HG03432 (cell line): Measurements from ENCODE around the gene EXOSC9.
"Not testable (repeated sequence)": the region's sequence is repeated elsewhere in the genome, so short reads cannot be mapped to it uniquely, and the experiment has no call there.

Experiments used
- ATAC-seq: cut with Tn5 transposase; IDR thresholded peaks from one replicate; pipeline ENCODE4 v1.9.1; 2021; ENCODE audit warnings: mild to moderate bottlenecking, moderate library complexity; ENCODE audit not compliant: unreplicated experiment

EXOSC9 gene, protein sequence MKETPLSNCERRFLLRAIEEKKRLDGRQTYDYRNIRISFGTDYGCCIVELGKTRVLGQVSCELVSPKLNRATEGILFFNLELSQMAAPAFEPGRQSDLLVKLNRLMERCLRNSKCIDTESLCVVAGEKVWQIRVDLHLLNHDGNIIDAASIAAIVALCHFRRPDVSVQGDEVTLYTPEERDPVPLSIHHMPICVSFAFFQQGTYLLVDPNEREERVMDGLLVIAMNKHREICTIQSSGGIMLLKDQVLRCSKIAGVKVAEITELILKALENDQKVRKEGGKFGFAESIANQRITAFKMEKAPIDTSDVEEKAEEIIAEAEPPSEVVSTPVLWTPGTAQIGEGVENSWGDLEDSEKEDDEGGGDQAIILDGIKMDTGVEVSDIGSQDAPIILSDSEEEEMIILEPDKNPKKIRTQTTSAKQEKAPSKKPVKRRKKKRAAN

DNA sequence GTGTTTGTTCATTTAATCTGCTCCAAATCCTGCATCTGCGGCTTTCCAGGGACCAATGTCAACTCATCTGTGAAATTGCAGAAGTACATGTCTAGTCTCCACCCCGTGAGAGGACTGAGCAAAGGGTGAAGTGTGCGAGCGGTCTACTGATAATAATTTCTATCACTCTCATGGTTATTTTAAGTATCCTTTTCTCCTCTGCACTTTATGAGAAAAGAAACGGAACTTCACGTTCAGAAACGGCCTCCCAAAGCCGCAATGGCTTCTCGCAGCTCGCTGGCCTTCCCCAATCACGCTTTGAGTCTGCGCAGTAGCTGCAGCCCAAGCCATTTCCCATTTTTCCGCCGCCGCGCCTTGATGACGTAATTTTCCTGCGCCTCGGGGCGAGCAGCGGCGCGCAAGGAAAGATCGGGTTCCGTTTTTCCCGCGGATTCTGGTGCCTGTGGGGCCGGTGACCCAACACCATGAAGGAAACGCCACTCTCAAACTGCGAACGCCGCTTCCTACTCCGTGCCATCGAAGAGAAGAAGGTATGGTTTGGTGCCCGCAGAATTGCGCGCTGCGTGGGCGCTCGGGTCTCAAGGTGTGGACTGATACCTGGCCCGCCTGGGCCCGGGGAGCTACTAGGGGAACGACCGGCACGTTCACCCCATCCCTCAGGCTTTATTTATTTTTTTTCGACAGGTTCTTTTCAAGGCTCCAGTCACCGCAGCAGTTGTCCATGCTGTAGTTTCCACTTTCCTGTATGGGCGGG lies at the start of gene EXOSC9:
Gene EXOSC9 (plus strand): TSS at position 363 of the 754 bp plus-strand sequence. CDS start 102 bp downstream, at position 465.
- ATAC-seq: peak; percentile 89

DNA sequence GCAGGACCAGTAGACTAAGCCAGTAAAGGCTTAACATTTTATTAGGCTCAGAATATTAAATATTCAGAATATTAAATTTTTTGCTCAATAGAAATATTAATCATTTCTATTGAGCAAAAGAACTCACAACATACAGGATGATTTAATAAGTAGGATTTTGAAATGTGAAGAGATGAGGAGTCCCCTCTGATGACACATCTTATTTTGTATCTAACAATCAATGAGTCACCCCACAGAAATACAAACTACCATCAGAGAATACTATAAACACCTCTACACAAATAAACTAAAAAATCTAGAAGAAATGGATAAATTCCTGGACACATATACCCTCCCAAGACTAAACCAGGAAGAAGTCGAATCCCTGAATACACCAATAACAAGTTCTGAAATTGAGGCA lies 49.0 kb upstream of the EXOSC9 start:
- ATAC-seq: not testable (repeated sequence)

DNA sequence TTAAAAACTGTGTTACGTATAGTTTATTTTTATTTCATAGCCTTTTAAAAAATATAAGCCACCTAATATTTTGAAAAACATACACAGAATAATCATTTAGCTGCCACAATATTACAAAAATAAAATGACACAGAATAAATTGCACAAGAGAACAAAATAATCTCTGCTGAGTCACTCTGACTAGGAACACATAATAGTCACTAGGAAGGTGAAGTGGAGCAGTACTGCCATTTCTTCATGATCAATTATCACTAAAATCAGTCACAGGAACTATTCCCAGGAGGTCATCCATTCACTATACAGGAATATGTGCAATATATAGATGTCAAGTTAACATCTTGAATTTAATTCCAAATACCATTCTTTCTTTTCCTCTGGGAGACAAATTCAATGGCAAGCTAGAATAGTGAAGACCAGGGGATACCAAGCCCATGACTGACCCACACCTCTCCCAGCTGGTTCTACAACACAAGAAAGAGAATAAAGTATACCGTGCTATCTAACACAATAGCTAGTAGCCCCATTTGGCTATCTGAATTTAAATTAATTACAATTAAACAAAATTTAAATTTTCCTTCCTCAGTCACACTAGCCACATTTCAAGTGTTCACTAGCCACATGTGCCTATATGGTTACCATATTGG lies 42.1 kb upstream of the EXOSC9 start:
- ATAC-seq: no peak

DNA sequence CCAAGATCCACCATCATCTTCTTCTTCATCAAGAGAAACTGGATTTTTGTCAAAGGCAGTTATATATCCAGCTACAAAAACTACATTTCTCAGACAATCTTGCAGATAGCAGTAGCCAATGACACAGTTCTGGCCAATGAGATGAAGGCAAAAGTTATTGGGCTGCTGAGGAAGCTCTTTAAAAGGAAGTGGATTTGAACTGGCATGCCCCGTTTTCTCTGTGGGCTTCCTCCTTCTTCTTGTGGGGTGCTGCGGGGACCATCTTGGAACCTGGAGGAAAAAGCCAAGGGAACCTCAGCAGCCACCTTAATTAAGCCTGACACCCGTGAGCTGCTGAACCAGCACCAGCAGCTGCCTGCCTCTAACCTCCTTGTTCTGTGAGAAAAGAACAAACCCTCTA lies 40.9 kb upstream of the EXOSC9 start:
- no peak for ATAC-seq

DNA sequence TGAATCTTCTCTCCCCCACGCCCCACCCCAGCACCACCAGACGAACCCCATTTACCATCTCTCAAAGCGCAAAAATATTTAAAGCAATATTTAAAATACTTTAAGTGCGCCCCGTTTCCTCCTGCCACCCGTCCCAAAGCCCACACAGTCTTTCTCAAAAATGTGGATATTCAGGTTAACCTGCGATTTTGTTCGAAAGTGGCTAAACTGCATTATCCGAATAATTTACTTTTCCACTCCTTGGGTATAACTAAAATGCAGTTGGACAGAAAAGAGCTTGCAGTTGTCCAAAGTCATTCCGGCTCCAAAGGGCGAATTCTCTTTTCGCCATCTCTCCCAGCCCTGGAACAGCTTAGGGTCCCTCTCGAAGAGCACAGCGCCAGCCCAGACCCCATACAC lies 36.8 kb upstream of the EXOSC9 start:
- no peak for ATAC-seq

DNA sequence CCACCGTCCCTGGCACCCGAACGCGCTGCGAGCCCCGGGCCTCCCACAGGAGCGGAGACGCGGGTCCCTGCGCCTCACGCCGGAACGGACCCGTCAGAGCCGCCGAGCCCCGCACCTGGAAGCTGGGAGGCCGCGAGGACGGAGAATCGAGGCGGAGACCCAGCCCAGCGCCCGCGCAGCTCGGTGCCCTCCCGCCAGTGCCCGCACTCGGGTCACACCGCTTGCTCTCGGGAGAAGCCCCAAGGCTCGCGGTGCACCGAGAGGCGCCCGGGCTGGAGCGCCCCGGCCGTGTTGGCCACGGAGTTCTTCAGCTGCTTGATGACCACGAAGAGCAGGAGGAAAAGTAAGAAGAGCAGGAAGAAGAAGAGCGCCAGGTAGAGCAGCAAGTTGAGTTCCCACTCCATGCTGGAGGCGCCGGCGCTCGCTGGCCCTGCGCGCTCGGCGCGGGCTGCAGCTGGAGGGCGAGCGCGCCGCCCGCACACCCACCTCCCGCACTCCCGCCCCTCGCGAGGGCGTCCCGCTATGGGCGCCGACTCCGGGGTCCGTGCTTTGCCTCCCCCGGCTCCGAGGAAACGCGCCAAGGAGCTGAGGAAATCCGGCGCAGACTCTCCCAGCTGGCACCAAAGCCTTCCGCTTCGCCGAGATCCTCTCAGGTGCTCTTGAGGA lies 36.3 kb upstream of the EXOSC9 start, which contains the start of gene SMIM43:
Gene SMIM43 (minus strand): TSS at position 463 of the 666 bp plus-strand sequence. CDS start 59 bp downstream, at position 404.
- no peak for ATAC-seq

DNA sequence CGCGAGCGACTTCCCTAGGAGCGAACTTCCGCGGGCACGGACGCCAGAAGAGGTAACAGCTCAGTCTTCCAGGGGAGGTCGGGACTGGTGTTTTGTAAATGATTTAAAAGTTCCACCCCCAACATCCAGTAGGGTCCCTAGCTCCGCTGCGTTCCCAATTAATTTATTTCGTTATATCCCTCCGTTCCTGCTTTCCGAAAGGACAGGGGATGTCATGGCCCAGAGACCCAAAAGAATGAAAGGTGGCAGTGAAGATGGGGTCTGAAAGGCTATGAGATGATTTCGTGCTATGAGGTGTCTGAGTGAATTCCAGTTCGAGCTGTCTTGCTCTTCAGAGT lies 35.8 kb upstream of the EXOSC9 start:
- ATAC-seq: no peak

DNA sequence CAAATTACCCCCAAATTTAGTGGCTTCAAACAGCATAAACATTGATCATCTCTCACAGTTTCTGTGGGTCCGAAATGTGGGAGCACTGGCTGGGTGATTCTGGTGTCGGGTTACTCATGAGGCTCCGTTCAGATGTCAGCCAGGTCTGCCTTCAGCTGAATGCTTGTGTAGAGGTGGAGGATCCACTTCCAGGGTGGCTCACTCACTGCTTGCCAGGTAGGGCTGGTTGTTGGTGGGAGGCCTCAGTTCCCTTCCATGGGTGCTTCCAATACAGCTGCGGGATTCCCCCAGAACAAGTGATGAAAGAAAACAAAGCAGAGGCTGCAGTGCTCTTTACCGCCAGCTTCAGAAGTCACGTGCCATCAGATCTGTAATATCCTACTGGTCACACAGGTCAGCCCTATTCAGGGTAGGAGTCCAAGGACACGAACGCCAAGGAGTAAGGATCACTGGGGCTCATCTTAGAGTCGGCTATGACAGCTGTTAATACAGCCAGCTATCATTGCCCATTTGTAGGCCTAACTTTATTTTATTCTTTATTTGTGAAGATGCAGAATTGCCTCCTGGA lies 35.1 kb upstream of the EXOSC9 start:
- ATAC-seq: no peak

DNA sequence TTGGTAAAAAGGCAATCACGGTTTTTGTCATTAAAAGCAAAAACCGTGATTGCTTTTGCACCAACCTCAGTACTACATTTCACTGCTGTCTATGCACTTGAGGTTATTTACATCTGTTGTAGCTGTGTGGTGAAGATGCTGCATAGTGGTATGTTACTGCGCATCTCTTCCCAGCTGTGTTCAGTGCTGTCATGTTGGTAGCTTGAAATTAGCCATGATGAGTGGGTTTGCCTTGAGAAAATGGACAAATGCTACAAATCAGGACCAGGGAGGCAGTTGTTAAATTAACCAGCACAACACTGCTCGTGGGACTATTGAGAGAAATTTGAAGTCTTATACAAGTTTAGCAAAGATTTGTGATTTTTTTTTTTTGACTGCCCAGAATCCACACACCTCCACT lies 34.0 kb upstream of the EXOSC9 start:
- ATAC-seq: no peak

DNA sequence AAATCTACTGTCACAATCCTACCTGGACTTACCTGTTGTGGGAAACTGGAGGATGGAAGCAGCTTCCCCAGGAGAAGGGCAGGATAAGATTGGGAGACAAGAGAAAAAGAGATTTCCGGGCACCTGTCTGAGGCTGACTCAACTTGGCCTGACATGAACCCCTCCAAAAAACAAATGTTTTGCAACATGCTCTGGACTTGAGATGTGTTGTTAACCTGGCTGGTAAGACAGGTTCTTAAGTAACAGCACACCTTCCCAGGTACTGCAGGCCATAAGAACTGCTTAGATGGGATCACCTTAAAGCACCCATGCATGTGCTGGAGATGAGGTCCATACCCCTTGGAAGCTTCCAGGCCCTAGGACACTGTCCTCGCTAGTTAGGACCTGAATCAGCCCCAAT lies 31.8 kb upstream of the EXOSC9 start:
- no peak for ATAC-seq

DNA sequence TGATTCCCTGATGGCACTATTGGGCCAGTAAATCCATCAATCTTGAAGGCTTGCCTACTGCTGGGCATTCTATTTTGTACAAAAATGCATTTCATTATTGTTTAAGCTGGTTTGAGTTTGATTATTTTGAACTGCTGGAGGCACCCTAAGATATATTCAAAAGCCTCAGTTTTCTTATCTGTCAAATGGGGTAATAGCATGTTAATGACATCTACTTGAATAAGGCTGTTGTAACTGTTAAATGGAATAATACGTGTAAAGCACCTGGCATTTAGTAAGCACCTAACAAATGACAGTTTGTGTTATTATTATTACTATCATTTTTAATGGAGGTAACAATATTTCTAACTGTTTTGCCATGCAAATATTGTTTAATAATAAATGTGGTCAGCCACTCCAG lies 29.3 kb upstream of the EXOSC9 start:
- no peak for ATAC-seq

DNA sequence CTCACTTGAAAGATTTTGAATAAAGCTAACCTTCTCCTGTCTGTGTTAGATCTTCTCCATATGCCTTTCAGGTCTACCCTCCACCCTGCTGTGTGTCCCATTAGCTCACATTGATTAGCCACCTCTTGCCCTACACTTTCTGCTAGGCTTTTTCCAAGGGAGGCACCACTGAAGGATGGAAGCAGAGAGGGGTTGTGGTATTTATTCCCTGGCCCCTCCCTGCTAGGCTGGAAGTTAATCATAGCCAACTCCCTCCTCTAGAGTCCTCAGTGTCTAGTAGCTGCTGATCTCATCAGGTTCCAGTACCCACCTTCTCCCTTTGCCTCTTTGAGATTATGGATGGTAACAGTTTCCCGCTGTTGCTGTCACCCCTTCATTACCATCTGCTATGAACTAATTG lies 27.2 kb upstream of the EXOSC9 start:
- ATAC-seq: no peak

DNA sequence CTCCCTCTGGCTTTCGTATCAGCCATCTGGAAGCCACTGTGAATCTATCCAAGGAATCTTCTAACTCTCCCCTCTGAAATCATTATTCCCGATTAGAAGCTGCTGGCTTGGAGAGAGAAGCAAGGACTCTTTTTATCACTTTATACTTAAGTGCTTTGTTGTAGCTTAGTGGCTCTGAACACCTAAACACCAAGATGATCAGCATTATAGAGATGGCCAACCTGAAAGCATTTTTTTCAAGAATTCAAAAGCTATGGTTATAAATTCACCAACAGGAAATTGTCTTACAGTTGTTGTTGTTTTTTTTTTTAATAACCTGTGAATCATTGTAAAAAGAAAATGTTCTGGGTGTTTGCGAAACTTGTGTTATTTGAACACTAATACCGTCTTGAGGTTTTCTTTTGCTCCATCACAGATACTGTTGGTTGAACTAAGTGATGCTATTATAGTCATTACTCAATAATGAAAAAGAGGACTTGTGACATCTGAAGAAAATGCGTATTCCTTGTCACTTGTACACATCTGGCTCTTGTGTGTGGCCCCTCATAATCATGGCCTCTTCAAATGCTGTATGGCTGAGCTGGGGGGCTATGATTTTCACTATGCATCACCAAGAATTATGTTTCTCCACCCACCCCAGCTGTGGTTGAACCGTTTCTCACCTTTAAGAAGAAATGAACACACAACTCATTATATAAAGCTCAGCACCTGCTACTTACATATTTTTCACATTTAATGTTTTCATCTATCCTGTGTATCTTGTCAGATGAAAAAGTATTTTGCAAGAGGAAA lies 24.3 kb upstream of the EXOSC9 start:
- ATAC-seq: no peak

DNA sequence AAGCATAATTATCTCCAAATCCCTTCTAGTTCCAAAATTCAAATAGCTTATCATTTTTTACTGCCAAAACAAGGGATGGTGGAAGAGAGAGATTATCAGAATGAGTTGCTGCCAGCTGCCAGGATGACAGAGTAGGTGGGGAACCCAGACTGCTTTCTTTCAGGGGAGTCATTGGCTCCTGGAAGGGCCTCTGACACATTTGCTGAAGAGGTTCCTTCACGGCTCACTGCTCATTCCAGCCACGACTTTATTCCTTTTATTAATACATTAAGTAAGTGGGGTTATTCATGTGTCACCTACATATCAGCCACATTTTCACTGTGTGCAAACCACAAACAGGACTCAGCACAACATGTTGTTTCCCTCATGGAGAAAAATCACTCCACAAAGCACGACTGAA lies 23.5 kb upstream of the EXOSC9 start:
- ATAC-seq: peak; percentile 71

DNA sequence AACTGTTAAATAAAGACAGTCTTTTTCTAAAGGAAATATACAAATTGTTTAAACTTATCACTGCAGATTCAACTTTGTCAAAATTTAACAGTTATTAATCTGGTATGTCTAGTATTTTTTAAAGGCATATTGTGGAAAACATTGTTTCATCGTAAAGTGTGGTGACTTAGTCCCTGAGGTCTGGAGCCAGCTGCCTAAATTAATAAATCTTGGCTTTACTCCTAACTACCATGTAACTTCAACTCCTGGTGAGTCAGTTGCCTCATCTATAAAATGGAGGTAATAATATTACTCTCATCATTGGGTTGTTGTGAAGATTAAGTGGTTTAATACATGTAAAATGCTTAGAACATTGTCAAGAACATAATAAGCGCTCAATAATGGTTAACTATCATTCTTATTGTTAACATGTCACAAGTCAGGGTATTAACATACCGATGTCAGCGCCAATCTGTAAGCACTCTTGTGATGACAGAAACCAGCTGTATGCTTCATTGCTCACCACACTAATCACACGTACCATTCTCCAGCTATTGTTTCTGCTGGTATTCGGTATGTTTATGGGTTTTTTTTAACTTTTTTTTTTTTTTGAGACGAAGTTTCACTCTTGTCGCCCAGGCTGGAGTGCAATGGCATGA lies 22.0 kb upstream of the EXOSC9 start:
- no peak for ATAC-seq

DNA sequence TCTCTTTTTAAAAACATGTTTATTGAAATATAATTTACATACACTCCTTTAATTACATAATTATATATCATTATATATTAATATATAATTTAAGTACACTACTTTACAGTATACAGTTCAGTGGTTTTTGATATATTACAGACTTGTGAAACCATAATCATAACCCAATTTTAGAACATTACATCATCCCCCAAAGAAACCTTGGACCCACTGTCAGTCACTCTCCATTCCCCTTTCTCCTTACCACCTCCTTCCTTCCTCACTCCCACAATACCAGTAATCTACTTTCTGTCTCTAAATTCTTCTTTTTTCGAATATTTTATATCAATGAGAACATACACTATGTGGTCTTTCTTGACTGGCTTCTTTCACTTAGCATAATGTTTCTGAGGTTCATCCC lies 17.9 kb upstream of the EXOSC9 start:
- no peak for ATAC-seq

DNA sequence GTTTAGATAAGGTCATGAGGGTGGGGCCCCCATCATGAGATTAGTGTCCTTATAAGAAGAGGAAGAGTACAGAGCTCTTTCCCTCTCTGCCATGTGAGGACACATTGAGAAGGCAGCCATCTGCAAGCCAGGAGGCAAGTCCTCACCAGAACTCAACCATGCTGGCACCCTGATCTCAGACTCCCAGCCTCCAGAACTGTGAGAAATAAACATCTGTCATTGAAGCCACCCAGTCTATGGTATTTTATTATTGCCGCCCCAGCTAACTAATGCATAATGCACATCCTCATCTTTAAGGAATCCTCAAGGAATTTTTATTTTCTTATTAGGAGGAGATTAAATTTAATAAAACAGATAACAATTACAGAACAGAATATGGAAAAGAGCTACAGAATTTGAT lies 16.7 kb upstream of the EXOSC9 start:
- ATAC-seq: no peak

DNA sequence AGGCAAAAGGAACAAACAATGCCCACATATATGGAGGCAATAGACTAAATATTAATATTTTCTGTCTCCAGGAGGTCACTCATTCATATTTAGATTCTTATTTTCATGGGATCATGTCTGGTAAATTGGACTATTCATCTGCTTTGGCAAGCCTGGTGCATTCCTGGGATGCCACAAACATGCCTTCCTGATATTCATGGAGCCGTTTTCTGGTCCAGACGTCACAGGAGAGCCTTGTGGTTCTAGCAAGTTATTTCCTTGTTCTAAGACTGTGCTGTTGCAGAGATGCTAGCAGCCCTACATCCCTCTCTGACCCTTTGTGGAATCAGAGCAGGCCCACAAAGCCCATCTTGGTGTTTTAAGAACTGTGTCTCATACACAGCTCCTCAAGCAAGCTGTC lies 16.1 kb upstream of the EXOSC9 start:
- ATAC-seq: no peak

DNA sequence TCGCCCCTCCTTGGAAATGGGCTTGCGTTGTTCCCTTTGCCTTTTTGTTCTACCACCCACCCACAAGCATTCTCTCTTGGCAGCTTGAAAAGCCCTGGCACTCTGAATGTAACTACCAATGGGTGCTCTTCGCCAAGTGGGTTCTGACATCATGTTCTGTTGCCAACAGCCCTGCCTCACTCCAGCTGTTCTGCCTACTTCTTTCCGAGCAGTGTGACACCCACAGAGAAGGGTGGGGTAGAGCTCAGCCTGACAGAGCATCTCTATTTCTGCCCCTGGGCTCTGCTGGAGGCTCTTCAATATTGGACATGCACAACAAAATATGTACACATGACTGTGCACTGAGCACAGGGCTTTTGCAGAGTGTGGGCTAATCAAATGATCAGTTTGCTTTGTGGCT lies 15.6 kb upstream of the EXOSC9 start:
- ATAC-seq: no peak

DNA sequence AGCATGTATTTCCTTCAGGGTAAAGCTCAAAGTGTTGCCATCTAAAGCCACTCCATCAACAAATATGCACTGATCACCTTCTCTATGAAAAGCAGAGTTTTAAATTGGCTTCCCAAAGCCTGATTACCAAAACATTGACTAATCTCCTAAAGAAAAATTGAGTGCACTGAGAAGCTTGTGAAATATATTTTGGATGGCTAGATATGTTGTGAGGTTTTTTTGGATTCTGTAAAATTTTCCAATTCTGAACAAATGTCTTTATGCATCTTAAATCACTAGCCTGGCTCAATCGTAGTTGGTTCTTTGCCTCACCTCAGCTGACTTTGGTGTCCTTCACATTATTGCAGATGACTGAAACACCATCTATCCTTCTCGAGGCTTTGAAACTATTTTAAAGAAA lies 14.9 kb upstream of the EXOSC9 start:
- ATAC-seq: no peak
